Osteocyte (in vitro differentiated cells): Measurements from ENCODE around the gene ITPR2. TPM values are rescaled to one million over a fixed set of nuclear protein-coding genes. Genes with fewer than 3 reads are reported as not detected.
"Not testable (repeated sequence)": the region's sequence is repeated elsewhere in the genome, so short reads cannot be mapped to it uniquely, and the experiment has no call there.

ENCODE experiments used
- DNase-seq: peaks from one replicate; pipeline ENCODE4 v3.0.0; 2021; ENCODE audit warnings: mixed read lengths; ENCODE audit not compliant: unreplicated experiment; ENCODE audit errors: extremely low spot score
- H3K27ac Mint-ChIP-seq: one replicate; pipeline ENCODE4 v1.8.0; 2021; ENCODE audit warnings: mild to moderate bottlenecking, mixed read lengths; ENCODE audit not compliant: unreplicated experiment
- H3K27me3 Mint-ChIP-seq: one replicate; pipeline ENCODE4 v1.8.0; 2021; ENCODE audit warnings: mixed read lengths; ENCODE audit not compliant: unreplicated experiment
- H3K36me3 Mint-ChIP-seq: one replicate; pipeline ENCODE4 v1.8.0; 2021; ENCODE audit warnings: mixed read lengths; ENCODE audit not compliant: unreplicated experiment
- H3K4me1 Mint-ChIP-seq: one replicate; pipeline ENCODE4 v1.8.0; 2021; ENCODE audit warnings: mixed read lengths; ENCODE audit not compliant: unreplicated experiment
- H3K4me3 Mint-ChIP-seq: one replicate; pipeline ENCODE4 v1.8.0; 2021; ENCODE audit warnings: mild to moderate bottlenecking, moderate library complexity, mixed read lengths; ENCODE audit not compliant: unreplicated experiment
- H3K9me3 Mint-ChIP-seq: one replicate; pipeline ENCODE4 v1.8.0; 2021; ENCODE audit warnings: mixed read lengths; ENCODE audit not compliant: unreplicated experiment
- total RNA-seq: library from RNA; stranded (reverse); gene quantifications from 2 replicates; pipeline ENCODE4 v1.2.1, GENCODE V29; 2021
- TF ChIP-seq, protein P1 (sequence below): fragments of 200-600 bp; sonication (generic); IDR thresholded peaks from 2 replicates; pipeline ENCODE4 v1.5.0; 2021; ENCODE audit warnings: antibody characterized with exemption, mild to moderate bottlenecking, moderate library complexity

Gene ITPR2
- total RNA-seq, 1 donor from 2014 or later, result 22.1 TPM

GRCh38 chr12:26648066-26648465, 184.9 kb downstream of the ITPR2 start:
- peaks cover 28% of the 10 kb centered on the region for H3K4me1 Mint-ChIP-seq
- peaks cover 19% of the 10 kb centered on the region for H3K36me3 Mint-ChIP-seq
- H3K27me3 Mint-ChIP-seq, result no peaks in the 10 kb centered on the region
- H3K9me3 Mint-ChIP-seq, result no peaks in the 10 kb centered on the region
- peak overlapping the region; percentile 56 for H3K27ac Mint-ChIP-seq
- TF ChIP-seq, protein P1, sequence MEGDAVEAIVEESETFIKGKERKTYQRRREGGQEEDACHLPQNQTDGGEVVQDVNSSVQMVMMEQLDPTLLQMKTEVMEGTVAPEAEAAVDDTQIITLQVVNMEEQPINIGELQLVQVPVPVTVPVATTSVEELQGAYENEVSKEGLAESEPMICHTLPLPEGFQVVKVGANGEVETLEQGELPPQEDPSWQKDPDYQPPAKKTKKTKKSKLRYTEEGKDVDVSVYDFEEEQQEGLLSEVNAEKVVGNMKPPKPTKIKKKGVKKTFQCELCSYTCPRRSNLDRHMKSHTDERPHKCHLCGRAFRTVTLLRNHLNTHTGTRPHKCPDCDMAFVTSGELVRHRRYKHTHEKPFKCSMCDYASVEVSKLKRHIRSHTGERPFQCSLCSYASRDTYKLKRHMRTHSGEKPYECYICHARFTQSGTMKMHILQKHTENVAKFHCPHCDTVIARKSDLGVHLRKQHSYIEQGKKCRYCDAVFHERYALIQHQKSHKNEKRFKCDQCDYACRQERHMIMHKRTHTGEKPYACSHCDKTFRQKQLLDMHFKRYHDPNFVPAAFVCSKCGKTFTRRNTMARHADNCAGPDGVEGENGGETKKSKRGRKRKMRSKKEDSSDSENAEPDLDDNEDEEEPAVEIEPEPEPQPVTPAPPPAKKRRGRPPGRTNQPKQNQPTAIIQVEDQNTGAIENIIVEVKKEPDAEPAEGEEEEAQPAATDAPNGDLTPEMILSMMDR, result no peak
- H3K4me3 Mint-ChIP-seq, result no peak overlapping the region
- no peak for DNase-seq

DNA sequence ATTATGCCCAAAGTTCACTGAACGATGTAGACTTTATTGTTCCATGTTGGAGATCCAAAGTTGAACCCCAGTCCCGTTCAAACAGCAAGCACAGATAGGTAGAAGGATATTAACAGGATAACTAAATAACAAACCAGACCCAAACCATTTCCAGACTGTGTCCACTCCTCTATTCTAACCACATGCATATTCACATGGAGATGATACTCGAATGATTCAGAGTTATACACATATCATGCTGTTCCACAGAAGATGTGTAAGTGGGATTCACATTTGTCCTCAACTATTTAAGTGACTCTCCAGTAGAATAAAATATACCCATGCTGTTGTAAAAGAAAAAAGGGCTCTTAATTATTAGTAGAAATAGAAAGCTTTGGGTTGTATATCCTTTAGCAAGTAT, 185.9 kb downstream of the ITPR2 start:
- H3K36me3 Mint-ChIP-seq, result peaks cover 19% of the 10 kb centered on the region
- TF ChIP-seq, protein P1, result no peak
- no peaks in the 10 kb centered on the region for H3K9me3 Mint-ChIP-seq
- H3K4me1 Mint-ChIP-seq, result peaks cover 28% of the 10 kb centered on the region
- no peak overlapping the region for H3K4me3 Mint-ChIP-seq
- no peak overlapping the region for H3K27ac Mint-ChIP-seq
- no peaks in the 10 kb centered on the region for H3K27me3 Mint-ChIP-seq
- no peak for DNase-seq

GRCh38 chr12:26646571-26646970, 186.4 kb downstream of the ITPR2 start:
- TF ChIP-seq, protein P1, result no peak
- no peak overlapping the region for H3K4me3 Mint-ChIP-seq
- H3K9me3 Mint-ChIP-seq, result no peaks in the 10 kb centered on the region
- H3K36me3 Mint-ChIP-seq, result peaks cover 19% of the 10 kb centered on the region
- no peaks in the 10 kb centered on the region for H3K27me3 Mint-ChIP-seq
- no peak for DNase-seq
- peaks cover 24% of the 10 kb centered on the region for H3K4me1 Mint-ChIP-seq
- H3K27ac Mint-ChIP-seq, result no peak overlapping the region

- not testable (repeated sequence) for H3K36me3 Mint-ChIP-seq, H3K9me3 Mint-ChIP-seq, H3K27ac Mint-ChIP-seq, H3K4me3 Mint-ChIP-seq, H3K27me3 Mint-ChIP-seq, DNase-seq
- peaks cover 22% of the 10 kb centered on the region for H3K4me1 Mint-ChIP-seq
Observed at GRCh38 chr12:26644376-26644775, 188.6 kb downstream of the ITPR2 start.

- DNase-seq, result no peak
- Mint-ChIP-seq H3K36me3 (peaks cover 8% of the 10 kb centered on the region), H3K4me1 (peaks cover 17% of the 10 kb centered on the region), H3K27ac (no peak overlapping the region), H3K9me3 (no peaks in the 10 kb centered on the region), H3K4me3 (no peak overlapping the region), H3K27me3 (no peaks in the 10 kb centered on the region)
- TF ChIP-seq, protein P1, result no peak
Observed at GRCh38 chr12:26643532-26644315, 189.3 kb downstream of the ITPR2 start.
